Endodermal cell (in vitro differentiated cells): ENCODE measurements around the gene LIPT2. TPM values are rescaled to one million over a fixed set of nuclear protein-coding genes. Genes with fewer than 3 reads are reported as not detected.

Experiments
- DNase-seq: peaks from one replicate; pipeline ENCODE4 v3.0.0-alpha.2; 2017
- H3K27ac ChIP-seq: 2 replicates; pipeline ENCODE4 v1.5.1; 2013; ENCODE audit warnings: mild to moderate bottlenecking, low read depth, low read length, moderate library complexity
- H3K27me3 ChIP-seq: 2 replicates; pipeline ENCODE4 v1.6.1; 2013; ENCODE audit warnings: mild to moderate bottlenecking, low read length, moderate library complexity; ENCODE audit not compliant: insufficient read depth, control insufficient read depth, poor library complexity, severe bottlenecking
- H3K36me3 ChIP-seq: 2 replicates; pipeline ENCODE4 v1.7.0; 2013; ENCODE audit warnings: mild to moderate bottlenecking, low read length, moderate library complexity; ENCODE audit not compliant: control insufficient read depth, insufficient read depth
- H3K4me1 ChIP-seq: one replicate; pipeline ENCODE4 v1.7.0; 2013; ENCODE audit warnings: low read length; ENCODE audit not compliant: control insufficient read depth, insufficient read depth
- H3K4me3 ChIP-seq: 2 replicates; pipeline ENCODE4 v1.5.1; 2013; ENCODE audit warnings: mild to moderate bottlenecking, low read length, moderate library complexity
- H3K9ac ChIP-seq: 2 replicates; pipeline ENCODE4 v1.6.1; 2013; ENCODE audit warnings: mild to moderate bottlenecking, low read length, moderate library complexity; ENCODE audit not compliant: poor library complexity, severe bottlenecking; ENCODE audit errors: extremely low read depth
- H3K9me3 ChIP-seq: 2 replicates; pipeline ENCODE4 v1.6.1; 2013; ENCODE audit warnings: mild to moderate bottlenecking, low read length, moderate library complexity; ENCODE audit not compliant: control insufficient read depth
- H3K27ac Mint-ChIP-seq: 2 replicates; pipeline ENCODE4 v1.8.0; 2020; ENCODE audit warnings: mixed read lengths
- H3K27me3 Mint-ChIP-seq: 2 replicates; pipeline ENCODE4 v1.8.0; 2021; ENCODE audit warnings: mild to moderate bottlenecking, mixed read lengths; ENCODE audit not compliant: insufficient read depth
- H3K36me3 Mint-ChIP-seq: 2 replicates; pipeline ENCODE4 v1.8.0; 2020; ENCODE audit warnings: low read depth, mixed read lengths
- H3K4me1 Mint-ChIP-seq: 2 replicates; pipeline ENCODE4 v1.8.0; 2020; ENCODE audit warnings: mixed read lengths
- H3K4me3 Mint-ChIP-seq: 2 replicates; pipeline ENCODE4 v1.8.0; 2020; ENCODE audit warnings: mild to moderate bottlenecking, moderate library complexity, mixed read lengths
- H3K9me3 Mint-ChIP-seq: 2 replicates; pipeline ENCODE4 v1.8.0; 2020; ENCODE audit warnings: mild to moderate bottlenecking, mixed read lengths
- WGBS, 2 experiments: methylation state at CpG; one replicate each; pipeline versions ENCODE4 v1.1.5 to v1.1.7; 2013; ENCODE audit warnings: missing lambda C conversion rate in 2 of 2, mixed read lengths in 1 of 2; ENCODE audit not compliant: insufficient coverage in 1 of 2, insufficient read length in 1 of 2; 5-methylcytosine and 5-hydroxymethylcytosine counted together
- total RNA-seq, 2 donors: library from RNA; stranded (reverse); fragmentation: NEBNext Ultra II Directional in 1 of 2; extraction: Animal tissue kit (Norgen Biotek cat#: 25700) in 1 of 2; gene quantifications; 2 replicates in 1 of 2; 3 replicates in 1 of 2; pipeline ENCODE4 v1.2.1, GENCODE V29; 2021
- TF ChIP-seq, protein P1 (sequence below): fragments of 200-600 bp; sonication (generic); conservative IDR thresholded peaks from 2 replicates; pipeline ENCODE4 v1.5.0; 2021; ENCODE audit warnings: antibody characterized with exemption, mild to moderate bottlenecking

LIPT2 gene
- total RNA-seq, 2 donors from 2014 or later = 6.7 to 9.4 TPM

DNA sequence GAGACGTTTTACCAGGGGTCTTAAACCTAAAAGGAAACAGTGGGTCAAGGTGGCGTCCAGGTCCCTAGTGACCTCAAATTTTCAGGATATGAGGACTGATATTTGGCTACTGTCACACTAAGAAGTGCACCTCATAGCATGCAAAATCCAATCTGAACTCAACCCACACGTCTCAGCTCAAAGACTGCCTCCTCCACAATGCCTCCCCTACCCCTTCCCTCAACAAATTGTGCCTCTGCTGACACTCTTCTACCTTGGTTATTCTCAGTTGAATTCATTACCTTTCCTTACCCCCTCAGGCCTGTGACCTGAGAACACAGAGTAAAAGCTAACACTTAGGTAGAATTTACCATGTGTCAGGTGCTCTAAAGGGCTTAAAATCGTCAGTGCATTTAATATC lies 12.4 kb upstream of the LIPT2 start:
- Histone ChIP-seq H3K9me3 (peaks cover 14% of the 10 kb centered on the region), H3K27ac (no peak overlapping the region), H3K9ac (no peak overlapping the region), H3K27me3 (no peaks in the 10 kb centered on the region), H3K4me1 (no peaks in the 10 kb centered on the region), H3K36me3 (no peaks in the 10 kb centered on the region), H3K4me3 (no peak overlapping the region)
- 87 to 89% methylated on average over 4 of the region's 4 CpGs for WGBS, 2 experiments
- H3K27me3 Mint-ChIP-seq = no peaks in the 10 kb centered on the region
- H3K36me3 Mint-ChIP-seq = peaks cover 2% of the 10 kb centered on the region
- H3K27ac Mint-ChIP-seq = no peak overlapping the region
- no peak overlapping the region for H3K4me3 Mint-ChIP-seq
- H3K9me3 Mint-ChIP-seq = peaks cover 24% of the 10 kb centered on the region
- DNase-seq = no peak
- TF ChIP-seq, protein P1, sequence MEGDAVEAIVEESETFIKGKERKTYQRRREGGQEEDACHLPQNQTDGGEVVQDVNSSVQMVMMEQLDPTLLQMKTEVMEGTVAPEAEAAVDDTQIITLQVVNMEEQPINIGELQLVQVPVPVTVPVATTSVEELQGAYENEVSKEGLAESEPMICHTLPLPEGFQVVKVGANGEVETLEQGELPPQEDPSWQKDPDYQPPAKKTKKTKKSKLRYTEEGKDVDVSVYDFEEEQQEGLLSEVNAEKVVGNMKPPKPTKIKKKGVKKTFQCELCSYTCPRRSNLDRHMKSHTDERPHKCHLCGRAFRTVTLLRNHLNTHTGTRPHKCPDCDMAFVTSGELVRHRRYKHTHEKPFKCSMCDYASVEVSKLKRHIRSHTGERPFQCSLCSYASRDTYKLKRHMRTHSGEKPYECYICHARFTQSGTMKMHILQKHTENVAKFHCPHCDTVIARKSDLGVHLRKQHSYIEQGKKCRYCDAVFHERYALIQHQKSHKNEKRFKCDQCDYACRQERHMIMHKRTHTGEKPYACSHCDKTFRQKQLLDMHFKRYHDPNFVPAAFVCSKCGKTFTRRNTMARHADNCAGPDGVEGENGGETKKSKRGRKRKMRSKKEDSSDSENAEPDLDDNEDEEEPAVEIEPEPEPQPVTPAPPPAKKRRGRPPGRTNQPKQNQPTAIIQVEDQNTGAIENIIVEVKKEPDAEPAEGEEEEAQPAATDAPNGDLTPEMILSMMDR = no peak
- H3K4me1 Mint-ChIP-seq = no peaks in the 10 kb centered on the region

DNA sequence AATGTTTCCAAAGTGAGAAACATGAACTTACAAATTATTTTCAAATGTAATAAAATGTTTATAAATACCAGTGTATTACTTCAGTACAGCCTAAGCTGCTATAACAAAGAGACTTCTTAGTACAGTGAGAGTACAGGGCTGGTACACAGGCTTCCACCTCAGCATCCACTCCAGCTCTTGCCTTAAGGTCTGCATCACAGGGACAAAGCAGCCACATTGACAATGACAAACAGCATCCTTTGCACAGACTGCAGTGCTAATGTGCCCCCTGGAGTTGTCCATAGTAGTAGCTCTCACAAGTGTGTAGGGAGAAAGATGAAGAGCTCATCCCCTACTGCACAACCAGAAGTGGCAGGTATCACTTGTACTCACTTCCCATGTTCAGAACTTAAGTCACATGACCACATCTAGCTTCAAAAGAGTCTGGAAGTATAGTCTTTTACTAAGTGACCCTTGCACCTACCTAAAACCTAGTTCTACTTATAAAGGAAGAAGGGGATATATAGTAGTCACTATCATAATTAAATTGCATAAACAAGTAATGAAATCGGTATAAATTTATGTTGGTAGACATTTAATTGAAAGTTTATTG lies 10.7 kb upstream of the LIPT2 start:
- Histone ChIP-seq H3K27me3 (no peaks in the 10 kb centered on the region), H3K36me3 (no peaks in the 10 kb centered on the region), H3K4me1 (no peaks in the 10 kb centered on the region), H3K4me3 (no peak overlapping the region), H3K9me3 (peaks cover 14% of the 10 kb centered on the region), H3K9ac (no peak overlapping the region), H3K27ac (no peak overlapping the region)
- H3K27me3 Mint-ChIP-seq = no peaks in the 10 kb centered on the region
- DNase-seq = no peak
- 100% methylated on average over 1 of the region's 1 CpG for WGBS, 2 experiments
- TF ChIP-seq, protein P1 = no peak
- no peak overlapping the region for H3K27ac Mint-ChIP-seq
- H3K4me1 Mint-ChIP-seq = no peaks in the 10 kb centered on the region
- peaks cover 2% of the 10 kb centered on the region for H3K36me3 Mint-ChIP-seq
- H3K4me3 Mint-ChIP-seq = no peak overlapping the region
- peaks cover 35% of the 10 kb centered on the region for H3K9me3 Mint-ChIP-seq

DNA sequence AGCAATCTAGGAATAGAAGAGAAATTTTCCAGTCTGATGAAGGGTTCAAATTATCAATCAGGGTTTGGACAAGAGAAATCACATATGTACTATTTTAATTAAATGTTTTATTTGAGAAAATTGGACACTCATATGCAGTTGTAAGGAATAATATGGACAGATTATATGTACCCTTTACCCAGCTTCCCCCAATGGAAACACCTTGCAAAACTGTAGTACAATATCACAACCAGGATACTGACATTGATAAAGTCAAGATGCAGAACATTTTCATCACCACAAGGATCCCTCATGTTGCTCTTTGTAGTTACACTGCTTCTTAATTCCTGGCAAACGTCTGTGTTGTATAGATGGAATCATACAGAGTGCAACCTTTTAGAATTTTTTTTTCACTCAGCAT lies 1.4 kb upstream of the LIPT2 start:
- H3K4me1 ChIP-seq = no peaks in the 10 kb centered on the region
- WGBS, 2 experiments = 100% methylated on average over 1 of the region's 1 CpG; no CpG with 5 or more reads in 1 of the 2 experiments
- TF ChIP-seq, protein P1 = no peak
- Mint-ChIP-seq H3K36me3 (peaks cover 26% of the 10 kb centered on the region), H3K4me3 (no peak overlapping the region), H3K4me1 (peaks cover 10% of the 10 kb centered on the region), H3K27me3 (no peaks in the 10 kb centered on the region), H3K27ac (no peak overlapping the region), H3K9me3 (peaks cover 35% of the 10 kb centered on the region)
- no peak overlapping the region for H3K27ac ChIP-seq
- no peak for DNase-seq
- H3K9me3 ChIP-seq = peaks cover 13% of the 10 kb centered on the region
- no peaks in the 10 kb centered on the region for H3K36me3 ChIP-seq
- H3K9ac ChIP-seq = no peak overlapping the region
- no peaks in the 10 kb centered on the region for H3K27me3 ChIP-seq
- H3K4me3 ChIP-seq = no peak overlapping the region
